Hepatocyte (in vitro differentiated cells): Measurements from ENCODE around the gene SHOX.
"Not testable (repeated sequence)": the region's sequence is repeated elsewhere in the genome, so short reads cannot be mapped to it uniquely, and the experiment has no call there.

Experiments used
- CTCF ChIP-seq: fragments of 200-600 bp; sonication (generic); IDR thresholded peaks from 2 replicates; pipeline ENCODE4 v1.5.1; 2016; ENCODE audit warnings: antibody characterized with exemption, mild to moderate bottlenecking; ENCODE audit not compliant: poor library complexity
- EZH2 ChIP-seq: fragments of 200-600 bp; sonication (generic); IDR thresholded peaks from 2 replicates; pipeline ENCODE4 v1.6.1; 2016; ENCODE audit warnings: antibody characterized with exemption, mild to moderate bottlenecking, borderline replicate concordance

- TF ChIP-seq CTCF, EZH2: not testable (repeated sequence)
These were observed 12.3 kb upstream of the SHOX start for GRCh38 chrX:618304-618703.
